ENCODE results near the gene KLHDC7B.

DNA sequence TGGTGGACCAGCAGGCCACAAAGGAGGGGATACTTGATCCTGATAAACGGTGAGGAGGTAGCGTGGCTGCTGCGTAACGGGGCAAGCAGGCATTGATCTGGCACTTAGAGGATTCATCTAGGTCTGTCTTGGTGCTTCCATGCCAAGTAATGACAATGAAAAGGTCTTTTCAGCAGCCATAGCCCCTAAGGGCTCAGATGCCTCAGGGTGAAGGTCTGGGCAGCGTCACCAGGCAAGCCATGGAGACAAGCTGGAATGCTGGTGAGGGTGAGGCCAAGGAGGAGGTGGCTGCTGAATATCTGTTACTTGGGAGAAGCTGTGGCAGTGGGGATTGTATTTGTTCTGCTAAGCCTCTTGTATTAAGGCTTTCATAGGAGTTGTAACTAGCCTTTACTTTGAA lies 41.7 kb downstream of the KLHDC7B start:
- TF ChIP-seq, protein P1, sequence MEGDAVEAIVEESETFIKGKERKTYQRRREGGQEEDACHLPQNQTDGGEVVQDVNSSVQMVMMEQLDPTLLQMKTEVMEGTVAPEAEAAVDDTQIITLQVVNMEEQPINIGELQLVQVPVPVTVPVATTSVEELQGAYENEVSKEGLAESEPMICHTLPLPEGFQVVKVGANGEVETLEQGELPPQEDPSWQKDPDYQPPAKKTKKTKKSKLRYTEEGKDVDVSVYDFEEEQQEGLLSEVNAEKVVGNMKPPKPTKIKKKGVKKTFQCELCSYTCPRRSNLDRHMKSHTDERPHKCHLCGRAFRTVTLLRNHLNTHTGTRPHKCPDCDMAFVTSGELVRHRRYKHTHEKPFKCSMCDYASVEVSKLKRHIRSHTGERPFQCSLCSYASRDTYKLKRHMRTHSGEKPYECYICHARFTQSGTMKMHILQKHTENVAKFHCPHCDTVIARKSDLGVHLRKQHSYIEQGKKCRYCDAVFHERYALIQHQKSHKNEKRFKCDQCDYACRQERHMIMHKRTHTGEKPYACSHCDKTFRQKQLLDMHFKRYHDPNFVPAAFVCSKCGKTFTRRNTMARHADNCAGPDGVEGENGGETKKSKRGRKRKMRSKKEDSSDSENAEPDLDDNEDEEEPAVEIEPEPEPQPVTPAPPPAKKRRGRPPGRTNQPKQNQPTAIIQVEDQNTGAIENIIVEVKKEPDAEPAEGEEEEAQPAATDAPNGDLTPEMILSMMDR (IDR thresholded peaks at IDR 0.05; ENCODE audit: poor library complexity), result no peak
- TF ChIP-seq EZH2phosphoT487 (IDR thresholded peaks at IDR 0.05; ENCODE audit: low read depth, severe bottlenecking, unreplicated experiment), result no peak

Measured in hepatocyte (in vitro differentiated cells).